RWPE2 (cell line): ENCODE results near the gene LIME1.

Experiments
- ATAC-seq: fragments of 200-7000 bp; cut with Tn5 transposase; 3 replicates; pipeline ENCODE4 v1.9.1; 2021; ENCODE audit warnings: low read depth
- DNase-seq: peaks from one replicate; pipeline ENCODE4 v3.0.0-alpha.2; 2020; ENCODE audit warnings: low spot score
- H3K27ac ChIP-seq: fragments of 450-650 bp; 2 replicates; pipeline ENCODE4 v1.5.1; 2017; ENCODE audit warnings: mild to moderate bottlenecking; ENCODE audit not compliant: poor library complexity, severe bottlenecking
- H3K27me3 ChIP-seq: fragments of 250-450 bp; sonication (Bioruptor Pico); 2 replicates; pipeline ENCODE4 v1.5.1; 2021; ENCODE audit warnings: mild to moderate bottlenecking, moderate library complexity; ENCODE audit not compliant: insufficient read depth, poor library complexity, severe bottlenecking
- H3K36me3 ChIP-seq: fragments of 250-450 bp; sonication (Bioruptor Pico); 2 replicates; pipeline ENCODE4 v1.5.1; 2020; ENCODE audit warnings: low read depth, mild to moderate bottlenecking, moderate library complexity
- H3K4me1 ChIP-seq: fragments of 250-450 bp; sonication (Bioruptor Pico); 2 replicates; pipeline ENCODE4 v1.5.1; 2021; ENCODE audit warnings: mild to moderate bottlenecking, moderate library complexity; ENCODE audit not compliant: insufficient read depth, poor library complexity, severe bottlenecking
- H3K4me3 ChIP-seq: fragments of 250-450 bp; sonication (Bioruptor Pico); 2 replicates; pipeline ENCODE4 v1.5.1; 2021; ENCODE audit warnings: mild to moderate bottlenecking, moderate library complexity; ENCODE audit not compliant: severe bottlenecking
- H3K9me3 ChIP-seq: fragments of 250-450 bp; sonication (Bioruptor Pico); 2 replicates; pipeline ENCODE4 v1.5.1; 2021; ENCODE audit warnings: mild to moderate bottlenecking, moderate library complexity; ENCODE audit not compliant: severe bottlenecking
- CTCF ChIP-seq: fragments of 450-650 bp; IDR thresholded peaks from one replicate; pipeline ENCODE4 v1.5.1; 2017; ENCODE audit warnings: mild to moderate bottlenecking, moderate library complexity; ENCODE audit not compliant: poor library complexity, severe bottlenecking

The LIME1 gene

GRCh38 chr20:63706852-63707557, 29.5 kb upstream of the LIME1 start:
- Histone ChIP-seq H3K27ac (peak overlapping the region; percentile 73), H3K36me3 (peaks cover 62% of the 10 kb centered on the region), H3K4me3 (peak overlapping the region; percentile 72), H3K27me3 (no peaks in the 10 kb centered on the region), H3K9me3 (no peaks in the 10 kb centered on the region), H3K4me1 (peaks cover 11% of the 10 kb centered on the region)
- peak; percentile 85 for TF ChIP-seq CTCF
- peak; percentile 91 for DNase-seq
- ATAC-seq: peak; percentile 32

DNA sequence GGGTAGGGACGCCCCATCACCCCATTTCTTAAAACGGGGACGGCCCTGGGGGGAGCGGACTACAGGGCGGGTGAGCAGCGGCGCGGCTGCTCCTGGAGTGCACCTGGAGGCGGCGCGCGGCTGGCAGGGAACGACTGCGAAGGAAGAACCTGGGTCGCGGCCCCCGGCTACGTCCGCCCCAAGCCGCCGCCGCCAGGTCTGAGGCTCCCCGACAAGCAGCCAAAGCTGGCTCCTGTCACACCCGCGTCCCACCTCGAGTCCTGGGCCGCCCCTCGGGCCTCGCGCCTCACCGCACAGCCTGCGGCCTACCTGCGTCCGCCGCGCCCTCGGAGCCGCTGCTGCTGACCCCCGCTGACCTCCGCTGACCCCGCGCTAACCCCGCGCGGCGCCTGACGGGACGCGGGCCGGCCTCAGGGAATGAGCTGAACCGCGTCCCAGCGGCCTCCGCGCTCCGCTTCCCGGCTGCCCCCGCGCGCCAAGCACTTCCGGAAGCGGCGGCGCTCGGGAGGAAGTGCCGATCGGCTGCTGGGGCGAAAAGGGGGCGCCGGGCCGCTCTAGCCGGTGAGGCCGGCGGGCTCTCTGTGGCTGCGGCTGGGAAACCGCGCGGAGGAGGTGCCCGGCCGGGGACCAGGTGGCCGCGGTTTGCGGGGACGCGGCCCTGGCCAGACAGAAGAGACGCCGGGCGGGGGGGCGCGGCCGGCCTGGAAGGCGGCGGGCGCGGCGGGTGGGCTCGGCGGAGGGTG, 28.7 kb upstream of the LIME1 start, which contains the start of the genes ARFRP1 and ZGPAT:
ARFRP1 (minus strand) TSS at position 419 of the 743 bp plus-strand sequence. CDS start 885 bp downstream, outside the sequence.
ZGPAT (plus strand) TSS at position 482 of the 743 bp plus-strand sequence. CDS start 542 bp downstream, outside the sequence.
- Histone ChIP-seq H3K9me3 (no peaks in the 10 kb centered on the region), H3K27me3 (no peaks in the 10 kb centered on the region), H3K27ac (peak within 1 kb of the TSS; percentile 73), H3K4me3 (peak within 1 kb of the TSS; percentile 72), H3K36me3 (peaks cover 69% of the 10 kb centered on the region), H3K4me1 (peaks cover 11% of the 10 kb centered on the region)
- TF ChIP-seq CTCF: no peak
- DNase-seq: peak; percentile 97
- peak; percentile 79 for ATAC-seq

- no peak for TF ChIP-seq CTCF
- Histone ChIP-seq H3K36me3 (peaks cover 77% of the 10 kb centered on the region), H3K4me1 (peaks cover 11% of the 10 kb centered on the region), H3K27ac (peak overlapping the region; percentile 73), H3K4me3 (peak overlapping the region; percentile 72), H3K9me3 (no peaks in the 10 kb centered on the region), H3K27me3 (no peaks in the 10 kb centered on the region)
- no peak for ATAC-seq
- DNase-seq: peak; percentile 89
These were observed 27.9 kb upstream of the LIME1 start for GRCh38 chr20:63708301-63709148.

DNA sequence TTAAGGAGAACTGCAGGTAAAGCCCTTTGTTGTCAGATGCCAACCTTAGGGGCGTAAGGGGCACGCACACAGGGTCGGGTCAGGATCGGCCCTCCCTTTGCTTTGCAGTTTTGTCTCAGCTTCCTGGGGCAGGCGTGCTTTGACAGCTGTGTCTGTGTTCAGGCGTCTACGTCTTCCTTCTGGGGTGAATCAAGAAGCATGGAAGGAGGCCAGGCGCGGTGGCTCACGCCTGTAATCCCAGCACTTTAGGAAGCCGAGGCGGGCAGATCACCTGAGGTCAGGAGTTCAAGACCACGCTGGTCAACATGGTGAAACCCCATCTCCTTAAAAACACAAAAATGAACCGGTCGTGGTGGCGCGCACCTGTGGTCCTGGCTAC, 27.3 kb upstream of the LIME1 start:
- Histone ChIP-seq H3K27ac (no peak overlapping the region), H3K9me3 (peaks cover 2% of the 10 kb centered on the region), H3K36me3 (peaks cover 82% of the 10 kb centered on the region), H3K27me3 (no peaks in the 10 kb centered on the region), H3K4me3 (peak overlapping the region; percentile 72), H3K4me1 (peaks cover 11% of the 10 kb centered on the region)
- no peak for TF ChIP-seq CTCF
- DNase-seq (peak; percentile 74), ATAC-seq (no peak)
